SK-N-SH (cell line): ENCODE results near the gene PIGL.
A peak's percentile ranks its signal among the peaks of the same experiment; 100 is the strongest.

Experiments
- CTCF ChIP-seq: fragments of 200-600 bp; sonication (generic); IDR thresholded peaks from 2 replicates; pipeline ENCODE4 v1.6.1; 2017; ENCODE audit warnings: antibody characterized with exemption, mild to moderate bottlenecking, moderate library complexity
- JUND ChIP-seq: IDR thresholded peaks from 2 replicates; pipeline ENCODE4 v1.4.0; 2012
- MAX ChIP-seq: IDR thresholded peaks from 2 replicates; pipeline ENCODE4 v1.4.0; 2012; ENCODE audit warnings: low read depth
- REST ChIP-seq: IDR thresholded peaks from 2 replicates; pipeline ENCODE4 v1.6.1; 2012; ENCODE audit warnings: mild to moderate bottlenecking, low read depth, low read length, moderate library complexity
- TAF1 ChIP-seq: IDR thresholded peaks from 2 replicates; pipeline ENCODE4 v1.6.1; 2012; ENCODE audit warnings: low read depth, mild to moderate bottlenecking, low read length, moderate library complexity, borderline replicate concordance
- YY1 ChIP-seq: IDR thresholded peaks from 2 replicates; pipeline ENCODE4 v1.4.0; 2012; ENCODE audit warnings: low read depth, mild to moderate bottlenecking

GRCh38 chr17:16288860-16289571 is 72.0 kb downstream of the PIGL start:
- TF ChIP-seq JUND (0 out of 2 replicates have a peak, but pooled peaks have one; percentile 16), CTCF (no peak), MAX (no peak), TAF1 (no peak), REST (no peak), YY1 (no peak)
